GM12872 (cell line): Measurements from ENCODE around the gene PRSS23.

Source experiments
- CTCF ChIP-seq: IDR thresholded peaks from 3 replicates; pipeline ENCODE4 v1.5.1; 2011; ENCODE audit warnings: low read depth, mild to moderate bottlenecking, low read length, moderate library complexity; ENCODE audit not compliant: insufficient read depth

Gene PRSS23

GRCh38 chr11:86790867-86791849 is 9.2 kb upstream of the PRSS23 start:
- TF ChIP-seq CTCF = no peak

- no peak for TF ChIP-seq CTCF
Measured at GRCh38 chr11:86792150-86792549, 8.2 kb upstream of the PRSS23 start.

GRCh38 chr11:86793307-86793706 is 7.0 kb upstream of the PRSS23 start:
- no peak for TF ChIP-seq CTCF

- no peak for TF ChIP-seq CTCF
Measured at GRCh38 chr11:86795511-86795910, 4.8 kb upstream of the PRSS23 start.

GRCh38 chr11:86795949-86796348 is 4.4 kb upstream of the PRSS23 start:
- no peak for TF ChIP-seq CTCF

- no peak for TF ChIP-seq CTCF
Measured at GRCh38 chr11:86797133-86797532, 3.2 kb upstream of the PRSS23 start.

GRCh38 chr11:86798988-86799387 is 1.4 kb upstream of the PRSS23 start:
- no peak for TF ChIP-seq CTCF
